GM11168 (cell line): ENCODE data around the gene TSPO.
"Not testable (repeated sequence)": the region's sequence is repeated elsewhere in the genome, so short reads cannot be mapped to it uniquely, and the experiment has no call there.

Source experiments
- in situ Hi-C: fragments of 300-500 bp; cut with MboI; formaldehyde crosslinking; loops from one replicate; pipeline ENCODE4 v1.12.0; 2022; ENCODE audit warnings: low sequenced_read_pairs; ENCODE audit not compliant: unreplicated experiment

Gene TSPO

DNA sequence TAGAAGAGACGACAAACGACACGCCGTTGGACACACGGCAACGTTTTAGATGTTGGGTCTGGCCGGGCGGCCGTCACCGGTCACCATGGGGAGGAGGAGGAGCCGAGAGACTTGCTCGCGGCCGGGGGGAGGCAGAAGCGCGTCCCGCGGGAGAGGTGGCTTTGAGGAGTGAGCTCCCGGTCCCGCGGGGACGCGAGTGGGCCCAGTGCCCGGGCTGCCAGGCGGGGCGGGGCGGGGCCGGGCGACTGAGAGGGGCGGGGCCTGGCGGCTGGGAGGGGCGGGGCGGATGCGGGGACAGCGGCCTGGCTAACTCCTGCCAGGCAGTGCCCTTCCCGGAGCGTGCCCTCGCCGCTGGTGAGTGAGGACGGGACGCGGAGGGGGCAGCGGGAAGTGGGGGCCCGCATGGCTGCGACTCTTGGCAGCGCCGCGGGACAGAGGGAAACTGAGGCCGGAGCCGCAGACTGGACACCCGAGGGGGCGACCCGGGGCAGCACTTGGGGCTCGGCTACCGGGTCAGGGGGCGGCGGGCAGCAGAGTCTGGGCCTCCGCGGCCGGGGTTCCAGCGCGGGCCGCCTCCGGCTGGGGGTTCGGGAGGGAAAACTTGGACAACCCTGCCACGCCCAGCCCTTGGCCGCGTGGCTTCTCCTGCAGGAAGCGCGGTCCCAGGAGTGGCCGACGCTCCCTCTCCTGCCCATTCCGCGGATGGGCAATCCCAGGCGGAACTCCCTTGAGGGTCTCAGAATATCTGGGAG lies at the start of gene TSPO:
TSPO (plus strand) TSS at position 309 of the 752 bp plus-strand sequence. CDS start 7,680 bp downstream, outside the sequence.
- in situ Hi-C loops: no loop called here

DNA sequence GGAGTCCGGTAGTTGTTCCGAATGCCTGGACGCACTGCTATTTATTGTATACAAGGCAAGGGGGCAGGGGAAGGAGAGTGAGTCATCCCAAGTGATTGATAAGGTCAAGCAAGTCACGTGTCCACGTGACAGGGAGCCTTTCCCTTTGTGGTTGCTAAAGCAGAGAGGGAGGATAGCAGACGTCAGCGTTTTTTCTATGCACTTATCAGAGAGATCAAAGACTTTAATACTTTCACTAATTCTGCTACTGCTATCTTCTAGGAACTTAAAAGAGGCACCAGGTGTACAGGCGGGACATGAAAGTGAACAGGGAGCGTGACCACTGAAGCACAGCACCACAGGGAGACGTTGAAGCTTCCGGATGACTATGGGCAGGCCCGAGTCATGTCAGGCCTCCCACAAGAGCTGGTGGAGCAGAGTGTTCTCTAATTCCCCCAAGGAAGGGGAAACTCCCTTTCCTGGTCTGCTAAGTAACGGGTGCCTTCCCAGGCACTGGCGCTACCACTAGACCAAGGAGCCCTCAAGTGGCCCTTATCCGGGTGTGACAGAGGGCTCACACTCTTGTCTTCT lies 47.2 kb upstream of the TSPO start:
- in situ Hi-C loops: not testable (repeated sequence)

DNA sequence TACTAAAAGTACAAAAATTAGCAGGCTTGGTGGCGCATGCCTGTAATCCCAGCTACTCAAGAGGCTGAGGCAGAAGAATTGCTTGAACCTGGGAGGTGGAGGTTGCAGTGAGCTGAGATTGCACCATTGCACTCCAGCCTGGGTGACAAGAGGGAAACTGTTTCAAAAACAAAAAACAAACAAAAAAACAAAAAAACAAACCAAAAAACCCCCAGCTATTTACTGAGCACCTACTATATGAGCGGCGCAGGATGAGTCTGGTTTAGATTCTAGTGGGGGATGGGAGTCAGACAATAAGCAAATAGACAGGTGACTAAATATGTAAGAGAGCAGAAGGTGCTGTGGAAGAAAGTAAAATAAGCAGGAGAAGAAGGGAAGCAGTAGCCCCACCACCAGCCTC lies 46.4 kb upstream of the TSPO start:
- in situ Hi-C loops: not testable (repeated sequence)

DNA sequence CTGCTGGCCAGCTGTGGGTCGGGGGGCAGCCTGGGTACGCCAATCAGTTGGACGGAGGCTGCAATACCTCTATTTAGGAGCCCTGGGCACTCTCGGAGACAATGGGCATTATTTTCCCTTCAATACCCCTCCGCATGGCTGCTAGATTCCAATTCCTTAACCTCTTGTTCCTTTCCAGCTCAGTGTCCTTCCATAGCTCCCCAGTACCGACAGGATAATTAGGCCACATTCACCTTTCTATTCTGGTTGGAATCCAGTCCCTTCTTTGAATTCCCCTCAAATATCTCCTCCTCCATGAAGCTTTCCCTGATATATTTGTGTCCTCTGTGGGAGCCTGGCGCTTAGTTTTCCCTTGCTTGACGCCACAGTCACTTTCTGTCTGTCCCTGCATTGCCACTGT lies 45.1 kb upstream of the TSPO start:
- in situ Hi-C loops: no loop called here

DNA sequence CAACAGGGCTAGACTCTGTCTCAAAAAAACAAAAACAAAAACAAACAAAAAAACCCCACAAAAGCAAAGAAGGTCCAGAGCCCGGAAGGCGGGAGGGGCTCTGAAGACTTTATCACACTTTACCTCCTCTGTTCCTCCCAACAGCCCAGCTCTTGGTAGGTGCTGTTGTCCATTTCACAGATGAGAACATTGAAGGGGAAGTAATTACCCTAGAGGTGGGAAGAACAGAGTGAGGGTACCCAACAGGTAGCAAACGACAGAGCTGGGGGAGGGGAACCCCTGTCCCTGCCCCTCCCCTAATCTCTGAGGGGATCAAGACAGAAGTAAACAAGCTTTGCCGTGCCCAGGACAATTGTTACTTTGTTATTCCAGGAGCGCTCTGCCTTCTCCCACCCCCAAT lies 41.8 kb upstream of the TSPO start:
- in situ Hi-C loops: no loop called here

DNA sequence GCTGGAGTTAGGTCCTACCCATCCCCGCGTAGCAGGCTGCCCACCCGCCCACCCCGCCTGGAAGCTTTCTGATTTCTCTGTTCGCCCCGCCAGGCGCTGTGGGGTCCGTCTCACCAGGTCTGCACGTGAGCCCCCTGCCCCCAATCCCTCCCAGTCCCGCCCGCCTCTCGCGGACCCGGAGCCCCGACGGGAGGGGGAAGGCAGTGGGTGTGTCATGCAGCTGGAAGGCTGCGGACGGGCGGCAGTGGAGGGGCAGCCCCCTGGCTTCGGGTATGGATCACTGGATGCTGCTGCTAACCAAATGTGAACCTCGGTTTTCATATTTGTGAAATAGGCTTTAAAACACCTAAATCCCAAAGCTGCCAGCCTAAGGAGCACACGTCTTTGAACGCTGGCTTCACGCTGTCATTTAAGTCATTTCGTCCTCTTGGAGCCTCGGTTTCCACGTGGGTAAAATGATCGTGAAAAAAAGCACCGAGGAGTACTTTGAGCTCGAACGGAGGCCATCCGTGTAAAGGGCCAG lies 41.4 kb upstream of the TSPO start:
- in situ Hi-C loops: no loop called here

DNA sequence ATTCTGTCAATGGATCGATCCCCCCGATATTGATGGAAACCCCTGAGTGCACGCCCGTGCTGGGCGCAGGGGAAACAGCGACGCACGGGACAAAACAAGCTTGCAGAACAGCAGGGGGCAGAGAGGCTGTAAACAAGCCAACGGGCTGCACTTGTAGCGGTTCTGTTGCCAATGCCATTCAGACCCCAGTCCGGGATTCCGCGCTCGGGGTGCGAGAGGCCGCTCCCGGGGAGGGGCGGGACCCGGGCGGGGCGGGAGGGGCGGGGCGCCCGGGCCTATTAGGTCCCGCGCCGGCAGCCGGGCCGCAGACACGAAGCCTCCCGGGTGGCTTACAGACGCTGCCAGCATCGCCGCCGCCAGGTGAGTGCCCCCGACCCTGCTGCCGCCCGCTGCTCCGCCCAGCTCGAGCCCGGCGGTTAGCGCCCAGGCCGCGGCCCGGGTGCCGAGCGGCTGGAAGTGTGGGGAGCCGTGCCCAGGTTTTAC lies 40.9 kb upstream of the TSPO start, which contains the start of gene BIK:
BIK (plus strand) TSS at position 307 of the 483 bp plus-strand sequence. CDS start 13,273 bp downstream, outside the sequence.
- in situ Hi-C loops: no loop called here

DNA sequence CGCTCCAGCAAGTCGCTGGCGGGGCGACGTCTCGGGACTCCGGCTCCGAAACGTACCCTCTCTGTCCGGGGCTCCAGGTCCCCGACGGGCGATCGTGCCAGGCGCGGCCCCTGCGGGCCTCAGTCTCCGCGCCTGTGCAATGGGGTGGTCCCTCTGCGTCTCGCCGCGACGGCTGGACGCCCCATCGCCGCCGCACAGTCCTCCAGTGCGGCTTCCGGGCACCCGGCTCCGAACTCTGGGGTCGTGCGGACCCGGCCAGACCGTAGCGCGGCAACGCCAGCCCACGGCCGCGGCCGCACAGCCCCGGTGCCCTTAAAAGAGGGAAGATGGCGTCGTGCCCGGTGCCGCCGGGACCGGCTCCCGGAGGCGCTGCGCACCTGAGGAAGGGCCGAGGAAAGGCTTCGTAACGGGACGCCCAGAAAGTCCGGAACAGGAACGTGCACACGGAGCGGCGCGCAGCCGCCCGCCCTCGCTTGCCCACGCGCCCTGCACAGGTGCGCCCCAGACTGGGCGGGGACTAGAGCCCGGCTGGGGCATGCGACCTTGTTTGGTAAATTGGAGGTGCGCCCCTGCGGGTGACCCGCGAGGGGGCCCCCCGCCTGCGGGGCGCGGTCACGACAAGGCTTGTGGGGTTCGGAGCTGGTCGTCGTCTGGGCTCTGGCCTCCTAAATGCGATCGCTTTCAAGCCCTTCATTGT lies 40.3 kb upstream of the TSPO start:
- in situ Hi-C loops: no loop called here

DNA sequence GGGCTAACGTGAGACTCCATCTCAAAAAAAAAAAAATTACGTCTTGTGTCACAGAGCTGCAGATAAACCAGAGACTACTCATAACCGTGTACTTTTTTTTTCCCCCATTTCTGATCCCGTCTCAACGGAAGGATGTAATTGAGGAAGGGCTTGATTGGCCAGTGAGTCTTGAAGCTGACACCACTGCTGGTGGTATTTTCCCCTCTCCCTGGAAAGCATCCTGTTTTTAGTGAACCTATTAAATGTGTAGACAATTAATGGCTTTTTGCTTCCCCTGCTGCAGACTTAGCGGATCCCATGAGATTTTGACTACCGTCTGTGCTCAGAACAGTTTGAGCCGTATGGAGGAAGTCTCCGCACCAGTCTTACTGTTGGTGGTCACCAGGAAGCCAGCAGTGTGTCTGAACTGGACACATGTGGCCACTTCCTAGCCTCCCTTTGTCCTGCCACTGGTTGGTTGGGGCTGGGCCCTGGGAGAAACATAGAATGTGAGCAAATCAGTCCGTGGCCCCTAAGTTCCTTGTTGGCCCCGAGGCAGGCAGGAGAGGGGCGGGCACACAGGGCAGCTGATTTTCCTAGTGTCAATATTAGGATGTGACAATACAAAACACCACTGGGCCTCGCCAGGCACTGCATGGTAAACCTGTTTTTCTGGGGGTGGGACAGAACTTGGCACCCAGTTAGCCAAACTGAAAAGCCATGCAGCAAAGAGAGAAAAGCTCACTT lies 37.7 kb upstream of the TSPO start:
- in situ Hi-C loops: no loop called here

DNA sequence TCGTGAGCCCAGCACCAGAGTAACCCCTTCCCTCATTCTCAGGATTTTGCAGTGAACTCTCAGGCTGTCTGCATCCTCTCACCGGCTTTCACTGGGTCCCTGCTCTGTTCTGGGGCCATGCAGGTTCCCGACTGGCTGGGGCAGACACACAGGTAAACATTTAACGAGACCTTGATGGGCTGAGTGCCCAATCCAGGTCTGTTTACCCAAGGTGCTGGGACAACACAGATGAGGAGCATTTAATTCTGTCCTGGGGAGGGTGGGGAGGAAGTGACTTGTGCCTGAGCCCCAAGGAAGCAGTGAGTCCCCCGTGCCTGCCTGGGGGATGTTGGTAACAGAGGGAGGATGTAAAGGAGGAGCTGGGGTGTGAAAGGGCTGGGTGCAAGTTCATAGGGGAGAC lies 36.4 kb upstream of the TSPO start:
- in situ Hi-C loops: no loop called here

DNA sequence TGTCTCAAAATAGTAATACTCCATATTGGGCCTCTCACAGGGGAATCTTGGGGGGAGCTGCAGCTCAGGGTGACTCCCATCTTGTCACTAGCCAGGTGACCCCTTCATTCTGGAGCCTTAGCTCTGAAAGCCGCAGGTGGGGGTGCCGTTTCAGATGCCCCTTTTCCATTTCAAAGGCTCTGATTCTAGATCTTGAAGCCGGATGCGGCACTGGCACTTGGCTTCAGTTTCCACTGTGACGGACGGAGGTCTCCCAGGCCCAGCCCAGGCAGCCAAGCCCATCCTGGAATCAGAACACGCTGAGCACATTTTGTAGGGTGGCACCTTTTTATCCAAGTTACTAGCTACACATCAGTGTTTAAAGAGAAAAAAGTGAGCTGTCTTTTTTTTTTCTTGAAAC lies 34.4 kb upstream of the TSPO start:
- in situ Hi-C loops: no loop called here

DNA sequence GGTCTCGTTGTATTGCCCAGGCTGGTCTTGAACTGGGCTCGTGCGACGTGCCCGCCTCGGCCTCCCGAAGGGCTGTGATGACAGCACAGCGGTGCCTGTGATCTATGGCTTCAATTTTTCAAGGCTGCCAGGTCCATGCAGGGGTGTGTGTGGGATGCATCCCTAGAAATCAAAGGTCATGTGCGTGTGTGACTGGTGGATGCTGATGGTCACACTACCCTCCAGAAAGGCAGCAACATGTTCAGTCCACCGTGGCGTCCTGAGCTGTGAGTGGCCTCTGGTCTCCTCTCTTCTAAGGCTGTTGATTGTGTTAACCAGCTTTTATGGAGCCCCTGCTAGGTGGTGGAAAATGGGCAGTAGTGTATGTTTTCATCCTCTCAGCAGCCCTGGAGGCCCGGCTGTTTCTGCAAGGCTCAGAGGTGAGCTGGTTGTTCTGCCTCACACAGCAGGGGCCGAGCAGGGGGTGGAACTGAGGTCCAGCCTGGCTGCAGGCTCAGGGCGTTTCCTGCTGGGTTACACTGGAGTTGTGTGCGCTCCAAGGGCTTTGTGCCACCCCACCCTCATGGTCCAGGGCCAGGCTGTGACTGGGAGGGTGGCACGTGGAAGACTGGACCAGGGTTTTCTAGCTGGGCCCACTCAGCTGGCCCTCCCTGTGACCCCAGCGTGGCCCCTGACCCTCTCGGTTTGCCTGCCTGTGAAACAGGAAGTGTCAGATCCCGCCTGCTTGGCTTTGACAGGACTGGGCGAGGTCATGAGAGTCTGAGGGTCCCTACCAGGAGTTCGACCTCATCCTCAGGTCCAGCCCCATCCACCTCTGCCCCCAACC lies 33.1 kb upstream of the TSPO start:
- in situ Hi-C loops: no loop called here

DNA sequence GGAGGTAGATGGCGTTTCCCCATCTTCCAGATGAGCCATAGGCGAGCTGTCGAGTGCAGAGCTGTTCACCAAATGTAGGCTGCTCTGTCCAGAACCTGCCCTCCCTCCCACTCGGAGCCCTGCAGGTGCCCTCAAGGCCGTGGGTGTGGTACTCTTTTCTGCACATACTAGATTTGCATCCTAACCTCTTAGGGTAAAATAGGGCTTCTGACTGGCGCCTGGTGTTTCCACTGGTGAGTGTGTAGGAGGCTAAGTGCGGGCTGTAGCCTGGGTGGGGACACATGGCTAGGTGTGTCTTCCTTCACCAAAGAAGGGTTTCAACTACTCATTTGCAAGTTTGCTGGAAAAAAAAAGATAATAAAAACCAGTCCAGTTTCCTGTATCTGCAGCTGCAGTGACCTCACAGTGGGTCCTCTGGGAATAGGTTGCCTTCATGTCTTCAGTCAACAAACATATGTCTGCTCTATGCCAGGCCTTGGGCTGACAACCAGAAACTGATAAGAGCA lies 32.4 kb upstream of the TSPO start:
- in situ Hi-C loops: no loop called here

DNA sequence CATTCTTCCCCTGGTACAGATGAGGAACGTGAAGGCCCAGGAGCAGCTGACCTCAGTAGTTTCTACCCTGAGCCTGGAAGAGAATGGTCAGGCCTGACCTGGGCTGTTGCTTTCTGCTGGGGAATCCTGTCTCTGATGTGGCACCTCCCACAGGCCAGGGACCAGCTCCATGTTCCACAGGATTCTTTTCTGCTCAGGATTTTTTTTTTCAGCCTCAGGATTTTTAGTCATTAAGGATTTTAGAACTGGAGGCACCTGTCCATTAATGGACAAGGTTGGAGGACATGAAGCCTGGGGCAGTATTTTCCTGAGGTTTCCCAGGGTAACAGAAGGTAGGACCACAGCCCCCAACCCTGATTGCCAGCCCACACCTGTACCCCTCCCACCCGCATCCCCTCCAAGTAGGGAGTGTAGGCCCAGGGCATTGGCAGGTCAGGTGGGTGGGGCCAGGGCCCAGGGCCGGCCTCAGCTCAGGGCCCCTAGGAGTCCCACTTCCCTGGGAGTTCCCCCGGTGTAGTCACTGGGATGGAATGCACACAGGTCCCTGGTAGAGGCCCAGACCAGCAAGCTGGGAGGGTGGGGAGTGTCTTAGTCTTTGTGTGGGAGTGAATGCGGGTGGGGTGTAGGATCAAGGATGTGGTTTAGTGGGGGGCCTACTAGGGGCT lies 24.7 kb upstream of the TSPO start:
- in situ Hi-C loops: no loop called here

DNA sequence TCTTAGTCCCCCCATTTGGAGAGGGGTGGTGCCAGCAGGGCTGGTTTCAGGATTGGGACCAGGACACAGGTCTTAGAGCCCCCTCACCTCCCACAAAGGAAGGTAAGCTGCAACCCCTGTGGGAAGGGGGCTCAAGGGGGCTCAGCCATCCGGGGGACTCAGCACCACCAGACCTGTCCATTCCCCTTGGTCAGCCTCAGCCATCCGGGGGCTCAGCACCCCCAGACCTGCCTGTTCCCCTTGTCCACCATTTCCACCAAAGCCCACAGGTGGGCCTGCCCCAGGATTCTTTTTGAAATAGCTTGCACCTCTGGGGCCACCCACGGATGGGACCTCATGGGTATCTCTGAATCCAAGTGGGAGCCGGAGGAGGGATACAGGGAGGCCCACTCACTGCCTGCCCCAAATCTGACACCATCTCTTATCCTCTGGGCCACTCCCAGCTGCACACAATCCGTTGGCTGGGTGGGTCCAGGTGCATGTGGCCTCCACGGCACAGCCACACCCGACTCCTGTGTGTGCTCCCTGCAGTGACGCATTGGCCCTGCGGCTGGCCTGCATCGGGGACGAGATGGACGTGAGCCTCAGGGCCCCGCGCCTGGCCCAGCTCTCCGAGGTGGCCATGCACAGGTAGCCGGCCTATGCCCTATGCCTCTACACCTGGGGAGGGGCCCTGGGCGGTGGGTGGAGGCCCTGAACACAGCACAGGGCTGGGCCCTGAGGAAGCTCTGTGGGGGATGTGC lies 24.0 kb upstream of the TSPO start:
- in situ Hi-C loops: no loop called here

DNA sequence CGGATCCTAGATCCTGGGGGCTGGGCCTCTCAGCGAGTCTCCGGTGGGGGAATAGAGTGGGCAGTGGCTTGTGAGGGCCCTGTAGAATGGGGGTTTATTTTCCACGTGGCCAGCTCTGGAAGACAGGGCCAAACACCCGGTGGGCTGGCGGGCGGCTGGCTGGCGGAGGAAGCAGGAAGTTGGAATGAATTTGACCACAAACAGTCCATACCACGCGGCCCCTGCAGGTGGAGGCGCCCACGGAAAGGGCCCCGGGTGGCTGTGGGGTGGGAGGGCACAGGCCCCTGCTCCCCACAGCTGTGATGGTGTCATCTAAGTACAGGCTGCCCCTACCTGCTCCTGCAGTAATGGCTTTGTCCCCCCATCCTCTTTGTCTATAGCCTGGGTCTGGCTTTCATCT lies 23.2 kb upstream of the TSPO start:
- in situ Hi-C loops: no loop called here

DNA sequence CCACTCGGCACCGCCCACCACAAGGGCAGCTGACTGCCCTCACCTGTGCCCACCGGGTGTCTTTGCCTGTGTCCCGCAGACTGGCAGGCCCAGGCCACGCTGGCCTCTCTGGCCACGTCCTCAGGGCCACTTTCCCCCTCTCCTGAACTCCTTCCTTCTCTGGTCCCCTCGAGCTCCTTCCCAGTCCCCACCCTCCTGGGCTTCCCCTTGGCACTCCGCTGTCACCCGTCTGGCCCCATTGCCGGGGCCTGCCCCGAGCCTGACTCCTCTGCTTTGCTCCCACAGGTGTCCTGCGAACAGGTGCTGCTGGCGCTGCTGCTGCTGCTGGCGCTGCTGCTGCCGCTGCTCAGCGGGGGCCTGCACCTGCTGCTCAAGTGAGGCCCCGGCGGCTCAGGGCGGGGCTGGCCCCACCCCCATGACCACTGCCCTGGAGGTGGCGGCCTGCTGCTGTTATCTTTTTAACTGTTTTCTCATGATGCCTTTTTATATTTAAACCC lies 22.4 kb upstream of the TSPO start:
- in situ Hi-C loops: no loop called here
